ENCODE data around the gene MMD.
A peak's percentile ranks its signal among the peaks of the same experiment; 100 is the strongest.

The MMD gene

GRCh38 chr17:55434721-55435120, 13.1 kb upstream of the MMD start:
- no peak overlapping the region for H3K4ac ChIP-seq (ENCODE audit: low read depth in 1 of 2, low read length in 2 of 2)
- H2AFZ ChIP-seq (ENCODE audit: low read depth, low read length): no peak overlapping the region
- H3K36me3 ChIP-seq (ENCODE audit: control insufficient read depth in 1 of 2, insufficient read depth in 2 of 2, low read depth in 1 of 2, low read length in 2 of 2): no peaks in the 10 kb centered on the region
- no peak overlapping the region for H3K23ac ChIP-seq (ENCODE audit: low read length in 2 of 2)
- no peak overlapping the region for H3K4me3 ChIP-seq (ENCODE audit: insufficient read depth in 1 of 2, low read depth in 1 of 2, low read length in 2 of 2)
- no peaks in the 10 kb centered on the region for H3K9me3 ChIP-seq (ENCODE audit: control insufficient read depth, low read length)
- peaks cover 3% of the 10 kb centered on the region for H3K4me1 ChIP-seq (ENCODE audit: control insufficient read depth, insufficient read depth, low read depth, low read length)
- no peak overlapping the region for H3K14ac ChIP-seq (ENCODE audit: low read length in 2 of 2)
- no peak overlapping the region for H3K27ac ChIP-seq (ENCODE audit: low read length, poor library complexity, severe bottlenecking)
- H2AK5ac ChIP-seq (ENCODE audit: low read length, severe bottlenecking): peak overlapping the region; percentile 63
- no peaks in the 10 kb centered on the region for H3K79me1 ChIP-seq (replicated peaks; ENCODE audit: low read length, poor library complexity, severe bottlenecking)
- DNase-seq: no peak
- no peak overlapping the region for H2BK120ac ChIP-seq (ENCODE audit: low read depth, low read length)
- no peak overlapping the region for H2BK15ac ChIP-seq (ENCODE audit: low read depth, poor library complexity, severe bottlenecking)
- H2BK12ac ChIP-seq (ENCODE audit: low read length in 2 of 2): peak overlapping the region; percentile 69 to 97
- H3K18ac ChIP-seq (ENCODE audit: low read depth in 1 of 2, low read length in 2 of 2): peak overlapping the region; percentile 82 to 86
- H4K91ac ChIP-seq (ENCODE audit: low read length): no peak overlapping the region
- no peak overlapping the region for H2BK5ac ChIP-seq (ENCODE audit: low read depth, low read length, poor library complexity, severe bottlenecking)
- H3K4me2 ChIP-seq (ENCODE audit: low read length, poor library complexity, severe bottlenecking): no peak overlapping the region
- no peak overlapping the region for H4K8ac ChIP-seq (ENCODE audit: low read length)
- no CpG with 5 or more reads among the region's 1 CpG for WGBS
- H3K27me3 ChIP-seq (ENCODE audit: control insufficient read depth in 1 of 2, insufficient read depth in 1 of 2, low read length in 2 of 2): no peaks in the 10 kb centered on the region
- no peak overlapping the region for H3K9ac ChIP-seq (ENCODE audit: low read length)

GRCh38 chr17:55433629-55434422, 12.2 kb upstream of the MMD start:
- H3K27ac ChIP-seq (ENCODE audit: low read length, poor library complexity, severe bottlenecking): peak overlapping the region; percentile 74
- DNase-seq: peak; percentile 98
- peak overlapping the region; percentile 93 for H2BK120ac ChIP-seq (ENCODE audit: low read depth, low read length)
- peak overlapping the region; percentile 80 to 94 for H2BK12ac ChIP-seq (ENCODE audit: low read length in 2 of 2)
- no peak overlapping the region for H3K23ac ChIP-seq (ENCODE audit: low read length in 2 of 2)
- no peaks in the 10 kb centered on the region for H3K36me3 ChIP-seq (ENCODE audit: control insufficient read depth in 1 of 2, insufficient read depth in 2 of 2, low read depth in 1 of 2, low read length in 2 of 2)
- peak overlapping the region in 1 of 2 experiments; percentile 26 for H3K14ac ChIP-seq (ENCODE audit: low read length in 2 of 2)
- H3K4me3 ChIP-seq (ENCODE audit: insufficient read depth in 1 of 2, low read depth in 1 of 2, low read length in 2 of 2): no peak overlapping the region
- no peaks in the 10 kb centered on the region for H3K27me3 ChIP-seq (ENCODE audit: control insufficient read depth in 1 of 2, insufficient read depth in 1 of 2, low read length in 2 of 2)
- H2AK5ac ChIP-seq (ENCODE audit: low read length, severe bottlenecking): no peak overlapping the region
- peaks cover 3% of the 10 kb centered on the region for H3K4me1 ChIP-seq (ENCODE audit: control insufficient read depth, insufficient read depth, low read depth, low read length)
- peak overlapping the region; percentile 61 for H3K9ac ChIP-seq (ENCODE audit: low read length)
- H3K9me3 ChIP-seq (ENCODE audit: control insufficient read depth, low read length): no peaks in the 10 kb centered on the region
- no peak overlapping the region for H2AFZ ChIP-seq (ENCODE audit: low read depth, low read length)
- peak overlapping the region; percentile 85 to 90 for H3K18ac ChIP-seq (ENCODE audit: low read depth in 1 of 2, low read length in 2 of 2)
- H4K8ac ChIP-seq (ENCODE audit: low read length): peak overlapping the region; percentile 45
- peak overlapping the region; percentile 66 to 91 for H3K4ac ChIP-seq (ENCODE audit: low read depth in 1 of 2, low read length in 2 of 2)
- H2BK5ac ChIP-seq (ENCODE audit: low read depth, low read length, poor library complexity, severe bottlenecking): no peak overlapping the region
- H3K4me2 ChIP-seq (ENCODE audit: low read length, poor library complexity, severe bottlenecking): no peak overlapping the region
- H2BK15ac ChIP-seq (ENCODE audit: low read depth, poor library complexity, severe bottlenecking): no peak overlapping the region
- H3K79me1 ChIP-seq (replicated peaks; ENCODE audit: low read length, poor library complexity, severe bottlenecking): no peaks in the 10 kb centered on the region
- H4K91ac ChIP-seq (ENCODE audit: low read length): peak overlapping the region; percentile 73
- WGBS: 43% methylated on average over 7 of the region's 7 CpGs

- no peak overlapping the region for H3K4me3 ChIP-seq (ENCODE audit: insufficient read depth in 1 of 2, low read depth in 1 of 2, low read length in 2 of 2)
Measured at GRCh38 chr17:55433029-55433628, 11.5 kb upstream of the MMD start.

DNA sequence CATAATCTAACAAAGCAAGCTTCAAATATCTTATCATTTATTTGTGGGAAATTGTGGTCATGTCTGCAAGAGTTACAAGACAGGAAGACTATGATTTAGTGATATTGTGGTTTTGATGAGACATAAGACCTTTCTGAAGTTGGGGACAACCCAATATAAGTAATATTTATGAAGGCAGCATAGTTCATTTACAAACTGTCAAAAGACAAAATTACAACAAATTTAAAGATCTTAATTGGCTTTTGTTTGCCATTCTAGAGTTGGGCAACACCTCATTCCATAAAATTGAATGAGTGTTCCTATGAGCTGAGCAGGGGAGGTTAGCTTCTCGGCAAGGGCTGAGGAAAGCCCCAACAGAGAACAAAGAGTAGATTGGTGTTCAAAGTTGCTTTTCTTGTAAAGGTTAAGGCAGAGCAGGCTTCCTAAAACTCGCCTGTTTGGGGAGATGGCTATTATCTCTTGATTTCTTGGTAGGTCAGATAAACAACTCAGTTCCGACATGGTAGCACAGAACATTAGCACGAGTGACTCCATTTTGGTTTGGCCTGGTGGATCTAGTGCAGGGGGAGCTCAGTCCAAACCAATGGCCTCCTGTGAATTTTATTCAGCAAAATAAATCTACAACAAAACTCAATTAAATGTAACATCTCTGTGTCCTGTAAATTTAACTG, 10.9 kb upstream of the MMD start:
- H3K4me3 ChIP-seq (ENCODE audit: insufficient read depth in 1 of 2, low read depth in 1 of 2, low read length in 2 of 2): no peak overlapping the region
- peak overlapping the region; percentile 61 for H3K9ac ChIP-seq (ENCODE audit: low read length)
- peak overlapping the region; percentile 75 to 94 for H2BK12ac ChIP-seq (ENCODE audit: low read length in 2 of 2)
- peaks cover 3% of the 10 kb centered on the region for H3K4me1 ChIP-seq (ENCODE audit: control insufficient read depth, insufficient read depth, low read depth, low read length)
- no peak overlapping the region for H3K14ac ChIP-seq (ENCODE audit: low read length in 2 of 2)
- H3K36me3 ChIP-seq (ENCODE audit: control insufficient read depth in 1 of 2, insufficient read depth in 2 of 2, low read depth in 1 of 2, low read length in 2 of 2): no peaks in the 10 kb centered on the region
- H4K91ac ChIP-seq (ENCODE audit: low read length): peak overlapping the region; percentile 78
- H3K23ac ChIP-seq (ENCODE audit: low read length in 2 of 2): no peak overlapping the region
- peak overlapping the region; percentile 65 for H2BK15ac ChIP-seq (ENCODE audit: low read depth, poor library complexity, severe bottlenecking)
- H4K8ac ChIP-seq (ENCODE audit: low read length): peak overlapping the region; percentile 81
- peak overlapping the region; percentile 60 to 78 for H3K4ac ChIP-seq (ENCODE audit: low read depth in 1 of 2, low read length in 2 of 2)
- no peak overlapping the region for H3K4me2 ChIP-seq (ENCODE audit: low read length, poor library complexity, severe bottlenecking)
- peak overlapping the region; percentile 45 for H2AK5ac ChIP-seq (ENCODE audit: low read length, severe bottlenecking)
- no peaks in the 10 kb centered on the region for H3K27me3 ChIP-seq (ENCODE audit: control insufficient read depth in 1 of 2, insufficient read depth in 1 of 2, low read length in 2 of 2)
- no peak overlapping the region for H2BK120ac ChIP-seq (ENCODE audit: low read depth, low read length)
- no peaks in the 10 kb centered on the region for H3K9me3 ChIP-seq (ENCODE audit: control insufficient read depth, low read length)
- H2AFZ ChIP-seq (ENCODE audit: low read depth, low read length): no peak overlapping the region
- no peak overlapping the region for H2BK5ac ChIP-seq (ENCODE audit: low read depth, low read length, poor library complexity, severe bottlenecking)
- H3K18ac ChIP-seq (ENCODE audit: low read depth in 1 of 2, low read length in 2 of 2): peak overlapping the region; percentile 3 to 79
- DNase-seq: peak; percentile 58
- H3K79me1 ChIP-seq (replicated peaks; ENCODE audit: low read length, poor library complexity, severe bottlenecking): no peaks in the 10 kb centered on the region
- 83% methylated on average over 4 of the region's 4 CpGs for WGBS
- H3K27ac ChIP-seq (ENCODE audit: low read length, poor library complexity, severe bottlenecking): no peak overlapping the region

More at GRCh38 chr17:55433029-55433628, 11.5 kb upstream of the MMD start:
- no peak overlapping the region for H2AK5ac ChIP-seq (ENCODE audit: low read length, severe bottlenecking)
- H3K4ac ChIP-seq (ENCODE audit: low read depth in 1 of 2, low read length in 2 of 2): peak overlapping the region in 1 of 2 experiments; percentile 6
- H3K18ac ChIP-seq (ENCODE audit: low read depth in 1 of 2, low read length in 2 of 2): peak overlapping the region; percentile 3 to 5
- H2BK5ac ChIP-seq (ENCODE audit: low read depth, low read length, poor library complexity, severe bottlenecking): no peak overlapping the region
- H2AFZ ChIP-seq (ENCODE audit: low read depth, low read length): no peak overlapping the region
- no peak overlapping the region for H3K23ac ChIP-seq (ENCODE audit: low read length in 2 of 2)
- H3K9me3 ChIP-seq (ENCODE audit: control insufficient read depth, low read length): no peaks in the 10 kb centered on the region
- H3K4me1 ChIP-seq (ENCODE audit: control insufficient read depth, insufficient read depth, low read depth, low read length): peaks cover 3% of the 10 kb centered on the region
- H3K36me3 ChIP-seq (ENCODE audit: control insufficient read depth in 1 of 2, insufficient read depth in 2 of 2, low read depth in 1 of 2, low read length in 2 of 2): no peaks in the 10 kb centered on the region
- no peaks in the 10 kb centered on the region for H3K27me3 ChIP-seq (ENCODE audit: control insufficient read depth in 1 of 2, insufficient read depth in 1 of 2, low read length in 2 of 2)
- H4K8ac ChIP-seq (ENCODE audit: low read length): peak overlapping the region; percentile 10
- no peak overlapping the region for H2BK120ac ChIP-seq (ENCODE audit: low read depth, low read length)
- H3K9ac ChIP-seq (ENCODE audit: low read length): peak overlapping the region; percentile 61
- no peak overlapping the region for H3K14ac ChIP-seq (ENCODE audit: low read length in 2 of 2)
- peak overlapping the region; percentile 93 to 94 for H2BK12ac ChIP-seq (ENCODE audit: low read length in 2 of 2)
- peak overlapping the region; percentile 90 for H4K91ac ChIP-seq (ENCODE audit: low read length)
- 45% methylated on average over 7 of the region's 7 CpGs for WGBS
- H3K79me1 ChIP-seq (replicated peaks; ENCODE audit: low read length, poor library complexity, severe bottlenecking): no peaks in the 10 kb centered on the region
- H3K4me2 ChIP-seq (ENCODE audit: low read length, poor library complexity, severe bottlenecking): no peak overlapping the region
- no peak for DNase-seq
- H3K27ac ChIP-seq (ENCODE audit: low read length, poor library complexity, severe bottlenecking): peak overlapping the region; percentile 74
- no peak overlapping the region for H2BK15ac ChIP-seq (ENCODE audit: low read depth, poor library complexity, severe bottlenecking)

Measured in mesenchymal stem cell (in vitro differentiated cells and primary cell).